Breast epithelium (tissue), 4 donors: ENCODE data around the gene BATF2. TPM values are rescaled to one million over a fixed set of nuclear protein-coding genes. Genes with fewer than 3 reads are reported as not detected.
"Not testable (repeated sequence)": the region's sequence is repeated elsewhere in the genome, so short reads cannot be mapped to it uniquely, and the experiment has no call there.

Experiments
- DNase-seq, 2 donors: peaks; one replicate each; pipeline ENCODE4 v3.0.0-alpha.2; 2019; ENCODE audit warnings: low spot score in 2 of 2
- H3K27ac ChIP-seq, 2 donors: fragments of 200-600 bp; sonication (generic) in 1 of 2; one replicate each; pipeline ENCODE4 v1.5.1; 2016 to 2019; ENCODE audit warnings: mild to moderate bottlenecking in 1 of 2
- H3K27me3 ChIP-seq, 2 donors: fragments of 200-600 bp; sonication (generic) in 1 of 2; one replicate each; pipeline versions ENCODE4 v1.5.1 to v1.6.0; 2017 to 2019; ENCODE audit warnings: control low read depth in 1 of 2, mild to moderate bottlenecking in 1 of 2
- H3K36me3 ChIP-seq: fragments of 200-600 bp; one replicate; pipeline ENCODE4 v1.5.1; 2019
- H3K4me1 ChIP-seq, 2 donors: fragments of 200-600 bp; sonication (generic); one replicate each; pipeline ENCODE4 v1.5.1; 2016 to 2019; ENCODE audit warnings: control low read depth in 1 of 2
- H3K4me3 ChIP-seq, 3 donors: fragments of 200-600 bp; sonication (generic); 1 replicate in 2 of 3; 2 replicates in 1 of 3; pipeline ENCODE4 v1.5.1; 2016 to 2019; ENCODE audit warnings: mild to moderate bottlenecking in 3 of 3, moderate library complexity in 2 of 3
- H3K9me3 ChIP-seq, 2 donors: fragments of 200-600 bp; sonication (generic) in 1 of 2; one replicate each; pipeline ENCODE4 v1.5.1; 2016 to 2019; ENCODE audit warnings: control low read depth in 1 of 2
- POLR2A ChIP-seq: fragments of 450-650 bp; IDR thresholded peaks from one replicate; pipeline ENCODE4 v1.6.1; 2016; ENCODE audit warnings: antibody characterized with exemption, mild to moderate bottlenecking, moderate library complexity
- POLR2AphosphoS5 ChIP-seq, 3 donors: sonication (generic); formaldehyde crosslinking; IDR thresholded peaks; one replicate each; pipeline ENCODE4 v1.6.1; 2017; ENCODE audit warnings: antibody characterized with exemption in 3 of 3
- intact Hi-C: fragments of 100-400 bp; cut with DNase I; formaldehyde crosslinking; loops from one replicate; pipeline ENCODE4 v1.15.1; 2023; ENCODE audit warnings: low total_unique reads
- total RNA-seq, 3 donors: library from RNA; depleted of rRNA; stranded (reverse); fragments of >200 nt; gene quantifications; one replicate each; pipeline ENCODE4 v1.1.0, GENCODE V29; 2016
- TF ChIP-seq, protein P1 (sequence below), 3 donors: fragments of 450-650 bp; IDR thresholded peaks; one replicate each; pipeline ENCODE4 v1.5.1; 2016 to 2017; ENCODE audit warnings: antibody characterized with exemption in 3 of 3, mild to moderate bottlenecking in 3 of 3, moderate library complexity in 3 of 3

BATF2 gene
- total RNA-seq, 3 donors from 2014 or later, result 0.33 to 1.5 (median 0.64) TPM

DNA sequence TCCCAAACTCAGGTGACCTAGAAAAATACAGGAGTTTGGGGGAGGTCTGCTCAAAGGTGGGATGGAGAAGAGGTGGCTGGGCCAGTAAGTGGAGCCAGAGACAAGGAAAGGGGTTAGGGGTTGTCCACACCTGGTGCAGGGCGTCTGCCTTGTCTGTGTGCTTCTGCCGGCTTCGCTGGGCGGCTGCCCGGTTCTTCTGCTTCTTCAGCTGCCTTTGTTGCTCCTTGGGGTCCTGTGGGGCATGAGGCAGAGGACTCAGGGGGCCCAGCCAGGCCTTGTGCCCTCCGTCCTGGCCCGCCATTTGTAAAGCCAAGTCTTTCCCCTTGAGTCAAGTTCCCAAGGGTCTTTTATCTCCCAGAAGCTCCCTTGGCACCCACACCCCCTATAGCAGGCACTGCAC is 2.5 kb downstream of the BATF2 start:
- TF ChIP-seq, protein P1, sequence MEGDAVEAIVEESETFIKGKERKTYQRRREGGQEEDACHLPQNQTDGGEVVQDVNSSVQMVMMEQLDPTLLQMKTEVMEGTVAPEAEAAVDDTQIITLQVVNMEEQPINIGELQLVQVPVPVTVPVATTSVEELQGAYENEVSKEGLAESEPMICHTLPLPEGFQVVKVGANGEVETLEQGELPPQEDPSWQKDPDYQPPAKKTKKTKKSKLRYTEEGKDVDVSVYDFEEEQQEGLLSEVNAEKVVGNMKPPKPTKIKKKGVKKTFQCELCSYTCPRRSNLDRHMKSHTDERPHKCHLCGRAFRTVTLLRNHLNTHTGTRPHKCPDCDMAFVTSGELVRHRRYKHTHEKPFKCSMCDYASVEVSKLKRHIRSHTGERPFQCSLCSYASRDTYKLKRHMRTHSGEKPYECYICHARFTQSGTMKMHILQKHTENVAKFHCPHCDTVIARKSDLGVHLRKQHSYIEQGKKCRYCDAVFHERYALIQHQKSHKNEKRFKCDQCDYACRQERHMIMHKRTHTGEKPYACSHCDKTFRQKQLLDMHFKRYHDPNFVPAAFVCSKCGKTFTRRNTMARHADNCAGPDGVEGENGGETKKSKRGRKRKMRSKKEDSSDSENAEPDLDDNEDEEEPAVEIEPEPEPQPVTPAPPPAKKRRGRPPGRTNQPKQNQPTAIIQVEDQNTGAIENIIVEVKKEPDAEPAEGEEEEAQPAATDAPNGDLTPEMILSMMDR (IDR thresholded peaks at IDR 0.05), result no peak
- TF ChIP-seq POLR2AphosphoS5 (IDR thresholded peaks at IDR 0.05) (no peak), POLR2A (no peak)
- intact Hi-C loops, result loop anchor here (10.0 kb wide), 1 partner anchor 50 kb away; no protein-coding TSS in a partner anchor

DNA sequence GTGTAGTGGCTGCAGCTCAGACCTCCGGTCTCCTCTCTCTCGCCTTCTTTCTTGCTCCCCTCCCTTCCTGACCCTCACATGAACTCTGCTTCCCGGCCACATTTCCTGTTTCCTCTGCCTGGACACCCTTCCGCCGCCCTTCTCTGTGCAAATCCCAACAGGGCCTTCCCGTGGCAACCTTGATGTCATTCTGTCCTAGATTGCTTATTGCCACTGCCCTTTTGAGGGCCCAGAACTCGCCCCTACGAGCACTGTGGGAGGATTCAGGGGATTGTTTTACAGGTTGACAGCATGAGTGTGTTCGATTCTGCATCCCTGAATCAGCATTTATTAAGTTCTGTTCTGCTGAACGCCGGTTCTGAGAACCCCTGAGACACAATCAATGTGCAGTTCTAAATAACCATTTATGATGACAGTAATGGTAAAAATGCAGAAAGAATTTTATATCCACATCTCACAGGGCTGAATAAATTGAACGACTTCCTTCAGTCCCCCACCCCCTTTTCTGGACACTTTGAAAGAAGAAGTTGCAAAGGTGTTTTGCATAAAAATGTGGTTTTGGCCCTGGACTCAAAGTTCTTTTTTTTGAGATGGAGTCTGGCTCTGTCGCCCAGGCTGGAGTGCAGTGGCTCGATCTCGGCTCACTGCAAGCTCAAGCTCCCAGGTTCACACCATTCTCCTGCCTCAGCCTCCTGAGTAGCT is 6.4 kb downstream of the BATF2 start:
- Histone ChIP-seq H3K4me3 (peak overlapping the region in 2 of 3 donors; percentile 17 to 45), H3K27me3 (no peaks in the 10 kb centered on the region), H3K36me3 (no peaks in the 10 kb centered on the region), H3K4me1 (no peaks in the 10 kb centered on the region), H3K27ac (peak overlapping the region in 1 of 2 donors; percentile 43), H3K9me3 (no peaks in the 10 kb centered on the region)
- TF ChIP-seq, protein P1 (IDR thresholded peaks at IDR 0.05), result no peak
- TF ChIP-seq POLR2AphosphoS5 (IDR thresholded peaks at IDR 0.05), result peak in 1 of 3 donors; percentile 18
- no peak for TF ChIP-seq POLR2A
- no peak for DNase-seq
- intact Hi-C loops, result loop anchor here (10.0 kb wide), 1 partner anchor 46 kb away; no protein-coding TSS in a partner anchor

More for the DNA sequence above, 2.5 kb downstream of the BATF2 start:
- H3K27ac ChIP-seq, result no peak overlapping the region
- no peaks in the 10 kb centered on the region for H3K36me3 ChIP-seq
- no peaks in the 10 kb centered on the region for H3K27me3 ChIP-seq
- no peaks in the 10 kb centered on the region for H3K4me1 ChIP-seq
- no peak overlapping the region for H3K4me3 ChIP-seq
- DNase-seq, result no peak
- H3K9me3 ChIP-seq, result no peaks in the 10 kb centered on the region

DNA sequence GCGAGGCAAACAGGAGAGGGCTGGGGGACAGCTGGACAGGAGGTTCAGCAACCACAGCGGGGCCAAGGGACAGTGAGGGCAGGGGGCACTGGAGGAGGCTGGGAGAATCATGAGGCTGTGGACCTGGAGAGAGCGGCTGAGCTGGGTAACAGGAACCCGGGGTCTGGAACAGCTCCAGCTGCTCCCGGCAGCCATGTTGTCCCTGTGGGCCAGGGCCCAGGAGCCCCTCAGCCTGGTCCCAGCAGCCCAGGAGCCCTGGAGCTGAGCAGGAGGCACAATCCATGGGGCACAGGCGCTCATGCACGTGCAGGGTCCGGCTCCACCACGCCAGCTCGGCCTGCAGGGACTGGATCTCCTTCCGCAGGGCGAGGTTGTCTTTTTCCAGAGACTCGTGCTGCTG is 7.4 kb downstream of the BATF2 start:
- DNase-seq, result no peak
- Histone ChIP-seq H3K9me3 (no peaks in the 10 kb centered on the region), H3K4me3 (peak overlapping the region in 2 of 3 donors; percentile 17 to 45), H3K4me1 (no peaks in the 10 kb centered on the region), H3K27ac (peak overlapping the region in 1 of 2 donors; percentile 43), H3K27me3 (no peaks in the 10 kb centered on the region), H3K36me3 (no peaks in the 10 kb centered on the region)
- intact Hi-C loops, result no loop called here
- no peak for TF ChIP-seq POLR2A

DNA sequence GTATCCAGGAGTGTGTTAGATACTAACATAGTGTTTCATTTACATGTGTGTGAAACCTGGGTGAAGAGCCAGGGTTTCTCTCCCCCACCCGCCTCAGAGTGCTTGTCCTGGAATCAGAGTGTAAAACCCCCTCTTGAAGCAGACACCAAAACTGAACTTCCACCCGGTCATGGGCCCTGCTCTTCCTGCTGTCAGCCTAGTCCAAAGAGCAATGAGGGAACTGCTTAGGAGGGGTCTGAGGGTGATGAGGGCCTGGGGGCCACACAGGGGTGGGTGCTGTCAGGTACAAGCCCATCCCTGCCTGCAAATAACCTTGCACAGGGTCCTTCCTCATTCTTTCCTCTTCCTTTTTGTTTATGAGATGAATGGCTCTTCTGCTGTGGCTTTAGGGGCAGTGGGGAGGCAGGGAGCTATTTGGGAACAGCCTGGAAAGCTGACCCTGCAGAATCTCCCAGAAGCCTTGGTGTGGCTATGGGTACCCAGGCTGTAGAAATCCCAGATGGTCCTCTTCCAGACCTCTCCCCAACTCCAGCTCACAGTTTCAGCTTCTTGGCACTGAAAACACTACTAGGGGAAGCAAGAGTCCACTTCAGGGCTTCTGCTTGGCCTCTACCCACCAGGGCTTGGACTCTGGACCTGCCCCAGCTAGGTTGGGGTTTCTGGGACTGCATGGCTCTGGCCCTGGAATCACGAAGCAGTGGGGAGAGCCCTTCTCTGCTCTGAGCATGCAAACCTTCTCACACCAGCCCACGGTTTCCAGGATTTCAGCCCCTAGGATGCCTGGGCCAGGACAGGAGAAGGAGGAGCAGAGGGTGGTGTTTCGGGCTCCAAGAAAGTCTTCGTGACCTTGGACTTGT is 8.5 kb downstream of the BATF2 start:
- intact Hi-C loops, result no loop called here
- no peaks in the 10 kb centered on the region for H3K9me3 ChIP-seq
- TF ChIP-seq POLR2AphosphoS5 (IDR thresholded peaks at IDR 0.05) (no peak), POLR2A (no peak)
- TF ChIP-seq, protein P1 (IDR thresholded peaks at IDR 0.05), result no peak
- H3K36me3 ChIP-seq, result no peaks in the 10 kb centered on the region
- DNase-seq, result no peak
- H3K27me3 ChIP-seq, result no peaks in the 10 kb centered on the region
- no peak overlapping the region for H3K27ac ChIP-seq
- H3K4me3 ChIP-seq, result no peak overlapping the region
- H3K4me1 ChIP-seq, result no peaks in the 10 kb centered on the region

DNA sequence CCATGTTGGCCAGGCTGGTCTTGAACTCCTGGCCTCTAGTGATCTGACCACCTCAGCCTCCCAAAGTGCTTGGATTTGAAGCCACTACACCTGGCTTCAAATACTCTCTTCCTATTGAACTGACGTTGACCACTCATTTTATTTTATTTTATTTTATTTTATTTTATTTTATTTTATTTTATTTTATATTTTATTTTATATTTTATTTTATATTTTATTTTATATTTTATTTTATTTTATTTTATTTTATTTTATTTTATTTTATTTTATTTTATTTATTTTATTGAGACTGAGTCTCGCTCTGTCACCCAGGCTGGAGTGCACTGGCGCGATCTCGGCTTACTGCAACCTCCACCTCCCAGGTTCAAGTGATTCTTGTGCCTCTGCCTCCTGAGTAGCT is 13.4 kb downstream of the BATF2 start:
- intact Hi-C loops, H3K9me3 ChIP-seq, H3K4me3 ChIP-seq, DNase-seq, H3K4me1 ChIP-seq, H3K27ac ChIP-seq, H3K36me3 ChIP-seq, H3K27me3 ChIP-seq: not testable (repeated sequence)

DNA sequence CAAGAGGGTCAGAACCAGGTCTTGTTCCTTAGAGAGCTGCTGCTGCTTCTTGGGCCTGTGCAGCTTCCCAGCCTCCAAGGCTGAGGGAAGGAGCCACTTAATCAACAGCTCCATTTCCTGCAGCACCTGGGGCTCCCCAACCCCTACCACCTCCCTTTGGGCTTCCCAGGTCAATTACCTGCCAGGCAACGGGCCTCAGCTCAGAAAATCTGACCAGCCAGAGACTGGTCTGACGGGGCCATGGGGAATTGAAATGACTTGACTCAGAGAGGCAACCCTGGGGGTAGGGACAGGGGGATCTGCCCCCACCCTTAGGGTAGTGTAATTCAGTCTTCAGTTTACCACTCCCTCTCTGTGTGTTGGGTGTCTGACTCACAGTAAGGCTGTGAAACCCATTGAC is 20.1 kb downstream of the BATF2 start:
- TF ChIP-seq POLR2A, result no peak
- Histone ChIP-seq H3K36me3 (no peaks in the 10 kb centered on the region), H3K27ac (no peak overlapping the region), H3K9me3 (no peaks in the 10 kb centered on the region), H3K4me1 (no peaks in the 10 kb centered on the region), H3K4me3 (no peak overlapping the region), H3K27me3 (no peaks in the 10 kb centered on the region)
- DNase-seq, result no peak
- intact Hi-C loops, result no loop called here
